Endometrial microvascular endothelial cells (primary cell): Measurements from ENCODE around the gene RASGEF1C. TPM values are rescaled to one million over a fixed set of nuclear protein-coding genes. Genes with fewer than 3 reads are reported as not detected.

Experiments used
- in situ Hi-C: cut with HindIII; loops from 2 replicates; pipeline ENCODE4 v1.10.0; 2017; ENCODE audit warnings: low sequenced_read_pairs, low pct_unique_long_range_greater_than_20kb; ENCODE audit errors: inconsistent ontology term
- total RNA-seq: library from RNA; depleted of rRNA; stranded (reverse); fragments of >200 nt; gene quantifications from one replicate; pipeline ENCODE4 v1.2.3, GENCODE V29; 2015; ENCODE audit errors: inconsistent ontology term

Gene RASGEF1C
- total RNA-seq, 1 donor from 2014 or later = not detected

- in situ Hi-C loops = no loop called here
Measured at GRCh38 chr5:180193749-180194375, 15.1 kb downstream of the RASGEF1C start.

GRCh38 chr5:180191716-180192115 is 17.3 kb downstream of the RASGEF1C start:
- in situ Hi-C loops = no loop called here

- in situ Hi-C loops = no loop called here
Measured at GRCh38 chr5:180187767-180188166, 21.2 kb downstream of the RASGEF1C start.

- in situ Hi-C loops = no loop called here
Measured at GRCh38 chr5:180180846-180181245, 28.2 kb downstream of the RASGEF1C start.

- in situ Hi-C loops = no loop called here
Measured at GRCh38 chr5:180180421-180180820, 28.6 kb downstream of the RASGEF1C start.

- in situ Hi-C loops = no loop called here
Measured at GRCh38 chr5:180179442-180180420, 29.3 kb downstream of the RASGEF1C start.

GRCh38 chr5:180178531-180179441 is 30.2 kb downstream of the RASGEF1C start:
- in situ Hi-C loops = no loop called here

- in situ Hi-C loops = no loop called here
Measured at GRCh38 chr5:180176191-180176590, 32.8 kb downstream of the RASGEF1C start.

GRCh38 chr5:180175015-180175431 is 34.0 kb downstream of the RASGEF1C start:
- in situ Hi-C loops = no loop called here

GRCh38 chr5:180174587-180174972 is 34.4 kb downstream of the RASGEF1C start:
- in situ Hi-C loops = no loop called here

GRCh38 chr5:180173875-180174586 is 35.0 kb downstream of the RASGEF1C start:
- in situ Hi-C loops = no loop called here

- in situ Hi-C loops = no loop called here
Measured at GRCh38 chr5:180173198-180173544, 35.8 kb downstream of the RASGEF1C start.

- in situ Hi-C loops = no loop called here
Measured at GRCh38 chr5:180172447-180173197, 36.4 kb downstream of the RASGEF1C start.

- in situ Hi-C loops = no loop called here
Measured at GRCh38 chr5:180171568-180172094, 37.4 kb downstream of the RASGEF1C start.

- in situ Hi-C loops = no loop called here
Measured at GRCh38 chr5:180170810-180171567, 38.0 kb downstream of the RASGEF1C start.

- in situ Hi-C loops = no loop called here
Measured at GRCh38 chr5:180170106-180170809, 38.8 kb downstream of the RASGEF1C start.
